Mucosa of stomach (tissue), 1 donor: ENCODE measurements around the gene ZFAND3.

ENCODE experiments used
- H3K27me3 ChIP-seq: one replicate; pipeline ENCODE4 v1.7.0; 2013; ENCODE audit warnings: mild to moderate bottlenecking, low read length; ENCODE audit not compliant: control insufficient read depth, insufficient read depth
- H3K36me3 ChIP-seq: one replicate; pipeline ENCODE4 v1.7.0; 2013; ENCODE audit warnings: low read length; ENCODE audit not compliant: control insufficient read depth, insufficient read depth
- H3K4me1 ChIP-seq: one replicate; pipeline ENCODE4 v1.7.0; 2013; ENCODE audit warnings: mild to moderate bottlenecking, low read length; ENCODE audit not compliant: control insufficient read depth, insufficient read depth
- H3K4me3 ChIP-seq: one replicate; pipeline ENCODE4 v1.7.0; 2013; ENCODE audit warnings: low read length
- H3K9ac ChIP-seq: one replicate; pipeline ENCODE4 v1.7.0; 2013; ENCODE audit warnings: mild to moderate bottlenecking, low read length, moderate library complexity
- H3K9me3 ChIP-seq: one replicate; pipeline ENCODE4 v1.7.0; 2013; ENCODE audit warnings: mild to moderate bottlenecking, low read length, moderate library complexity; ENCODE audit not compliant: control insufficient read depth
- donor health status: Pancreatic carcinoma.

Gene ZFAND3

DNA sequence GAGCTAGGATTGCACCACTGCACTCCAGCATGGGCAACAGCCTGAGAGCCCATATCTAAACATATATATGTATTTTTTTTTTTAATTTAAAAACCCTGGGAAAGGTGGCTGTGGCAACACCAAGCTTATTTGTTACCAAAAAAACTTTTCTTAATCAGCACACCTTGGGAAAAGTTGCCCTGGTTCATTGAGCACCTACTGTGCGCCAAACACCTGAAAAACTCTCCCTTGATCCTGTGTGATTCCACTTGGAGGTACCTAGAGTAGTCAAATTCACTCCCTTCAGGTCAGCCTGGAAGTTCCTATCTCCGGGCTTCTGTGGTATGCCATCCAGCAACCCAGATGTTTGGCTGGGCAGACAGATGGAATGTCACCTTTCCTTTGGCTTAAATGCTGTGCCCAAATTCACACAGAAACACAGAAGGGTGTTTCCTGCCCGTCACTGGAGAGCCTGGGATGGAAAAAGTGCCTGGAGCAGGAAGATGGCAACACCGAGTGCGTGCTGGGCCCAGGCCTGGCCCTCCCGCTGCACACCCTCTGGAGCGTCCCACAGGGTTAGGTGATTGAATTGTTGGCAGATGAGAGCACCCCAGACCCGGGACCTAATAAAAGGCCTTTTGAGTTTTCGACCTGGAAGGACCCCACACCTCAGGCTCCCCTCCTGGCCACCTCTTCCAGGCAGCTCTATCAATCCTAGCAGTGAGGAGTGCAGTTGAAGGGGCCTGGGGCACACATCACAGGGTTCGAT is 337.5 kb downstream of the ZFAND3 start:
- Histone ChIP-seq H3K9me3 (no peaks in the 10 kb centered on the region), H3K4me1 (no peaks in the 10 kb centered on the region), H3K27me3 (no peaks in the 10 kb centered on the region), H3K9ac (no peak overlapping the region), H3K4me3 (no peak overlapping the region), H3K36me3 (no peaks in the 10 kb centered on the region)

GRCh38 chr6:38157905-38158304 is 338.4 kb downstream of the ZFAND3 start:
- H3K9me3 ChIP-seq: no peaks in the 10 kb centered on the region
- no peaks in the 10 kb centered on the region for H3K4me1 ChIP-seq
- H3K36me3 ChIP-seq: no peaks in the 10 kb centered on the region
- no peak overlapping the region for H3K9ac ChIP-seq
- no peaks in the 10 kb centered on the region for H3K27me3 ChIP-seq
- no peak overlapping the region for H3K4me3 ChIP-seq

GRCh38 chr6:38158762-38159350 is 339.3 kb downstream of the ZFAND3 start:
- no peaks in the 10 kb centered on the region for H3K27me3 ChIP-seq
- H3K4me1 ChIP-seq: peaks cover 2% of the 10 kb centered on the region
- H3K9me3 ChIP-seq: no peaks in the 10 kb centered on the region
- no peak overlapping the region for H3K9ac ChIP-seq
- H3K36me3 ChIP-seq: no peaks in the 10 kb centered on the region
- no peak overlapping the region for H3K4me3 ChIP-seq

GRCh38 chr6:38159596-38159995 is 340.1 kb downstream of the ZFAND3 start:
- no peaks in the 10 kb centered on the region for H3K9me3 ChIP-seq
- no peaks in the 10 kb centered on the region for H3K36me3 ChIP-seq
- peaks cover 6% of the 10 kb centered on the region for H3K4me1 ChIP-seq
- no peak overlapping the region for H3K4me3 ChIP-seq
- H3K27me3 ChIP-seq: no peaks in the 10 kb centered on the region
- no peak overlapping the region for H3K9ac ChIP-seq

- Histone ChIP-seq H3K9ac (no peak overlapping the region), H3K4me3 (no peak overlapping the region), H3K27me3 (no peaks in the 10 kb centered on the region), H3K36me3 (no peaks in the 10 kb centered on the region), H3K9me3 (no peaks in the 10 kb centered on the region), H3K4me1 (peaks cover 6% of the 10 kb centered on the region)
These were observed 341.3 kb downstream of the ZFAND3 start for GRCh38 chr6:38160831-38161230.

- no peaks in the 10 kb centered on the region for H3K9me3 ChIP-seq
These were observed 341.8 kb downstream of the ZFAND3 start for GRCh38 chr6:38161331-38161730.

DNA sequence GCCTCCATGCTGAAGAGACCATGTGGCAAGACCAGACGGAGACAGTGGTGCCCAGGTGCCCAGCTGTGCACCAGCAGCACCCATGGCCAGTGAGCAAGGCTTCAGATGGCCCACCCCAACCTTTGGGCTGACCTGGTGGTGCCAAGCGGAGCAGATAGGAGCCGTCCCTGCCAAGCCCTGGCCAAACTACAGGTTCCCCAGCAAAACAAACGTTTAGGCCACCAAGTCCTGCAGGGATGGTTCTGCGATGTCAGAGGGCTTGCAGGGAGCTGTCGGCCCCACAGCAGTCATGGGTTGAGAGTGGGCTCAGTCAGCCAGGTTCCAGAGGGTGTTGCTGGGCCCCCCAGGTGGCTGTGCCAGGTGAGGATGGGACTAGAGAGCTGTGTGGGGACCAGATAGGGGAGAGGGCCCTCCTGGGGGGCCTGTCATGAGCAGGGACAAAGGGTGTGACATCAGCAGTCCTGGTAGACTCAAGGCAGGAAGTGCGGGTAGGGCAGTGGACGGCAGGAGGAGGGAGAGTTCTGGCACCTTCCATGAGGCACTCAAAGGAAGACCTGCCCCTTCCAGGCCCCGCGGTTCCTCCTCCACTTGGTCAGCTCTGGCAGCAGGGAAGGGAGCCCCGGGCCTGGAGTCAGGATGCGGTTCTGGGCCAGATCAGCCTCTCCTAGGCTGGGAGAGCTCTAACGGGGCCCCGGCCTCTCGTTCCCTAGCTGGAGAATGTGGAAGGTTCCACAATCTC is 342.4 kb downstream of the ZFAND3 start:
- Histone ChIP-seq H3K36me3 (no peaks in the 10 kb centered on the region), H3K4me1 (peaks cover 6% of the 10 kb centered on the region)

More at GRCh38 chr6:38161331-38161730, 341.8 kb downstream of the ZFAND3 start:
- no peak overlapping the region for H3K9ac ChIP-seq
- no peaks in the 10 kb centered on the region for H3K36me3 ChIP-seq
- no peaks in the 10 kb centered on the region for H3K27me3 ChIP-seq
- peaks cover 6% of the 10 kb centered on the region for H3K4me1 ChIP-seq
- no peak overlapping the region for H3K4me3 ChIP-seq

GRCh38 chr6:38162493-38163185 is 343.1 kb downstream of the ZFAND3 start:
- Histone ChIP-seq H3K36me3 (no peaks in the 10 kb centered on the region), H3K9me3 (no peaks in the 10 kb centered on the region), H3K27me3 (no peaks in the 10 kb centered on the region), H3K4me3 (no peak overlapping the region), H3K9ac (no peak overlapping the region), H3K4me1 (peaks cover 6% of the 10 kb centered on the region)

More for the DNA sequence above, 342.4 kb downstream of the ZFAND3 start:
- H3K9me3 ChIP-seq: no peaks in the 10 kb centered on the region
- no peaks in the 10 kb centered on the region for H3K27me3 ChIP-seq
- no peak overlapping the region for H3K9ac ChIP-seq
- no peak overlapping the region for H3K4me3 ChIP-seq

GRCh38 chr6:38163186-38164130 is 343.9 kb downstream of the ZFAND3 start:
- H3K9me3 ChIP-seq: no peaks in the 10 kb centered on the region
- H3K27me3 ChIP-seq: no peaks in the 10 kb centered on the region
- no peaks in the 10 kb centered on the region for H3K36me3 ChIP-seq
- H3K9ac ChIP-seq: no peak overlapping the region
- no peak overlapping the region for H3K4me3 ChIP-seq
- peaks cover 6% of the 10 kb centered on the region for H3K4me1 ChIP-seq

GRCh38 chr6:38164131-38164481 is 344.6 kb downstream of the ZFAND3 start:
- H3K36me3 ChIP-seq: no peaks in the 10 kb centered on the region
- H3K4me1 ChIP-seq: peaks cover 6% of the 10 kb centered on the region
- no peak overlapping the region for H3K4me3 ChIP-seq
- no peaks in the 10 kb centered on the region for H3K9me3 ChIP-seq
- no peaks in the 10 kb centered on the region for H3K27me3 ChIP-seq
- no peak overlapping the region for H3K9ac ChIP-seq

DNA sequence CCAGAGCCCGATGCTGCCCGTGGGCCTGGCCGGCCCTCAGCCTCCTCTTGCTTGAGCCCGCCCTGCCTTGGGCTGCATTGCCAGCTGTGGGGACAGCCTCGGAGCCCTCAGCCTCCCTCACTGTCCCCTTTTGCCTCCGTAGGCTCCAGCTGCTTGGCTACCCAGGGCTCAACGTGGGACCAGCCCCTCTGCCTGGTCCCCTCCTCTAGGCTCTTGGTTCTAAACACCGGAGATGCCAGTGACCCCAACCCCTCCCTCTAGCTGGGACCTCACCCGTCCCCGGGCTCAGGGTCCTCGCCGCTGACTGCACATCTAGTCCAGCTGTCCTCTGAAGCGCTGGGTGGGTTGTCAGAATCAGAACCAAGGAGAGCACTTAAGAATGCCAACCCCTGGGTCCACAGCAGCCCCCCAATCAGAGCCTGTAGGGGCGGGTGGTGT is 345.2 kb downstream of the ZFAND3 start:
- H3K9me3 ChIP-seq: no peaks in the 10 kb centered on the region
- H3K36me3 ChIP-seq: no peaks in the 10 kb centered on the region
- H3K27me3 ChIP-seq: no peaks in the 10 kb centered on the region
- H3K9ac ChIP-seq: no peak overlapping the region
- no peak overlapping the region for H3K4me3 ChIP-seq
- H3K4me1 ChIP-seq: peaks cover 6% of the 10 kb centered on the region
